Keratinocyte (primary cell): ENCODE measurements around the gene TAF13. TPM values are rescaled to one million over a fixed set of nuclear protein-coding genes. Genes with fewer than 3 reads are reported as not detected.
A peak's percentile ranks its signal among the peaks of the same experiment; 100 is the strongest.

ENCODE experiments used
- DNase-seq: peaks from one replicate; pipeline ENCODE4 v3.0.0-alpha.2; 2011; ENCODE audit warnings: low read depth, missing footprints, low spot score
- FAIRE-seq: peaks from 2 replicates; lab custom pipeline; 2011; peaks lifted over from hg19 to GRCh38; lab: Jason Lieb, UNC
- H2AFZ ChIP-seq: 2 replicates; pipeline ENCODE4 v1.6.0; 2012; ENCODE audit warnings: low read length, control low read depth, inconsistent platforms; ENCODE audit not compliant: control insufficient read depth
- H3K27ac ChIP-seq: 2 replicates; pipeline ENCODE4 v1.5.1; 2011; ENCODE audit warnings: low read length; ENCODE audit not compliant: control insufficient read depth, insufficient read depth
- H3K27me3 ChIP-seq: 3 replicates; pipeline ENCODE4 v1.6.0; 2011; ENCODE audit warnings: low read length; ENCODE audit not compliant: control insufficient read depth, insufficient read depth; ENCODE audit errors: extremely low read depth
- H3K36me3 ChIP-seq, 2 experiments: 2 replicates in 1 of 2; 3 replicates in 1 of 2; pipeline ENCODE4 v1.5.1; 2011; ENCODE audit warnings: low read length in 2 of 2, mild to moderate bottlenecking in 1 of 2; ENCODE audit not compliant: control insufficient read depth in 2 of 2, insufficient read depth in 2 of 2; ENCODE audit errors: extremely low read depth in 1 of 2
- H3K4me1 ChIP-seq: 3 replicates; pipeline ENCODE4 v1.5.1; 2011; ENCODE audit warnings: low read length; ENCODE audit not compliant: control insufficient read depth, insufficient read depth; ENCODE audit errors: extremely low read depth
- H3K4me2 ChIP-seq: 3 replicates; pipeline ENCODE4 v1.6.0; 2011; ENCODE audit warnings: low read depth, low read length; ENCODE audit not compliant: control insufficient read depth, insufficient read depth; ENCODE audit errors: extremely low read depth
- H3K4me3 ChIP-seq, 3 experiments: fragments of 200-600 bp in 1 of 3; sonication (generic) in 1 of 3; 2 replicates in 2 of 3; 3 replicates in 1 of 3; pipeline ENCODE4 v1.5.1; 2011 to 2016; ENCODE audit warnings: low read length in 3 of 3, mild to moderate bottlenecking in 3 of 3, control low read depth in 2 of 3, inconsistent platforms in 1 of 3, low read depth in 1 of 3, mixed read lengths in 1 of 3, mixed run types in 1 of 3, moderate library complexity in 1 of 3; ENCODE audit not compliant: control insufficient read depth in 2 of 3, insufficient read depth in 2 of 3; ENCODE audit errors: extremely low read depth in 1 of 3
- H3K79me2 ChIP-seq: 2 replicates; pipeline ENCODE4 v1.6.0; 2012; ENCODE audit warnings: low read length; ENCODE audit not compliant: control insufficient read depth, insufficient read depth
- H3K9ac ChIP-seq: 3 replicates; pipeline ENCODE4 v1.6.0; 2011; ENCODE audit warnings: low read length; ENCODE audit not compliant: control insufficient read depth, insufficient read depth; ENCODE audit errors: extremely low read depth
- H3K9me1 ChIP-seq: 3 replicates; pipeline ENCODE4 v1.6.0; 2011; ENCODE audit warnings: low read length; ENCODE audit not compliant: control insufficient read depth, insufficient read depth; ENCODE audit errors: extremely low read depth
- H3K9me3 ChIP-seq: 2 replicates; pipeline ENCODE4 v1.5.1; 2012; ENCODE audit warnings: low read depth, low read length; ENCODE audit not compliant: control insufficient read depth
- H4K20me1 ChIP-seq: 3 replicates; pipeline ENCODE4 v1.6.0; 2011; ENCODE audit warnings: low read length; ENCODE audit not compliant: control insufficient read depth, insufficient read depth; ENCODE audit errors: extremely low read depth
- CTCF ChIP-seq, 3 experiments: IDR thresholded peaks in 1 of 3; conservative IDR thresholded peaks in 1 of 3; optimal IDR thresholded peaks in 1 of 3; 2 replicates in 2 of 3; 3 replicates in 1 of 3; pipeline versions ENCODE3 to v1.5.1; 2011; ENCODE audit warnings: low read length in 3 of 3, mild to moderate bottlenecking in 3 of 3, moderate library complexity in 2 of 3, control low read depth in 1 of 3, inconsistent platforms in 1 of 3; ENCODE audit not compliant: insufficient read depth in 2 of 3; ENCODE audit errors: extremely low read depth in 1 of 3
- EZH2 ChIP-seq: IDR thresholded peaks from one replicate; pipeline ENCODE4 v1.6.1; 2012; ENCODE audit warnings: inconsistent platforms, mild to moderate bottlenecking, low read length, moderate library complexity
- dilution Hi-C: fragments of 300-500 bp; cut with MboI; formaldehyde crosslinking; loops from one replicate; pipeline ENCODE4 v1.7.0; 2020; ENCODE audit warnings: low sequenced_read_pairs; ENCODE audit not compliant: extremely low pct_ligation_motif_present
- polyA plus RNA-seq, 5 experiments: library from polyadenylated mRNA; depleted of rRNA in 3 of 5; stranded (reverse) in 3 of 5; stranded (forward) in 1 of 5; unstranded in 1 of 5; fragments of >200 nt; gene quantifications; 1 replicate in 1 of 5; 2 replicates in 3 of 5; 3 replicates in 1 of 5; pipeline versions ENCODE4 v1.2.1 to v1.2.3, GENCODE V29; 2011 to 2012; ENCODE audit warnings: missing spikeins in 2 of 5, low read depth in 1 of 5, low replicate concordance in 1 of 5

TAF13 gene
- polyA plus RNA-seq, 1 donor (not counting 4 experiments of a cell fraction or from before 2014, with no cell fraction given): 151 TPM

GRCh38 chr1:109078317-109078716, 2.5 kb upstream of the TAF13 start:
- Histone ChIP-seq H3K9me3 (no peaks in the 10 kb centered on the region), H3K36me3 (no peaks in the 10 kb centered on the region), H3K27me3 (no peaks in the 10 kb centered on the region), H3K27ac (no peak overlapping the region), H3K79me2 (peaks cover 20% of the 10 kb centered on the region), H3K4me1 (peaks cover 14% of the 10 kb centered on the region), H3K9ac (no peak overlapping the region), H3K9me1 (no peaks in the 10 kb centered on the region), H2AFZ (peak overlapping the region; percentile 39), H3K4me2 (no peak overlapping the region), H4K20me1 (no peaks in the 10 kb centered on the region), H3K4me3 (no peak overlapping the region)
- no peak for TF ChIP-seq CTCF (optimal IDR thresholded peaks at IDR 0.05 in 1 of 3, IDR thresholded peaks at IDR 0.05 in 1 of 3, conservative IDR thresholded peaks at IDR 0.05 in 1 of 3; ENCODE audit: extremely low read depth in 1 of 3, insufficient read depth in 2 of 3, low read length in 3 of 3)
- no peak for TF ChIP-seq EZH2
- dilution Hi-C loops: no loop called here
- DNase-seq (no peak), FAIRE-seq (no peak)

GRCh38 chr1:109069294-109069693, 6.5 kb downstream of the TAF13 start:
- DNase-seq (no peak), FAIRE-seq (no peak)
- Histone ChIP-seq H3K4me2 (no peak overlapping the region), H3K9me3 (no peaks in the 10 kb centered on the region), H3K4me3 (no peak overlapping the region), H2AFZ (no peak overlapping the region), H3K79me2 (peaks cover 60% of the 10 kb centered on the region), H3K27ac (no peak overlapping the region), H4K20me1 (no peaks in the 10 kb centered on the region), H3K36me3 (peaks cover 9 to 11% of the 10 kb centered on the region in 2 experiments), H3K27me3 (no peaks in the 10 kb centered on the region), H3K9ac (no peak overlapping the region), H3K4me1 (peaks cover 5% of the 10 kb centered on the region), H3K9me1 (no peaks in the 10 kb centered on the region)
- TF ChIP-seq CTCF (optimal IDR thresholded peaks at IDR 0.05 in 1 of 3, IDR thresholded peaks at IDR 0.05 in 1 of 3, conservative IDR thresholded peaks at IDR 0.05 in 1 of 3; ENCODE audit: extremely low read depth in 1 of 3, insufficient read depth in 2 of 3, low read length in 3 of 3) (no peak), EZH2 (no peak)
- dilution Hi-C loops: no loop called here
